Vagina (tissue), 2 donors: ENCODE measurements around the gene COL5A1.

Source experiments
- CTCF ChIP-seq, 3 experiments: fragments of 450-650 bp in 2 of 3; fragments of 200-600 bp in 1 of 3; sonication (generic) in 1 of 3; IDR thresholded peaks; one replicate each; pipeline ENCODE4 v1.5.1; 2017 to 2019; ENCODE audit warnings: antibody characterized with exemption in 3 of 3, mild to moderate bottlenecking in 2 of 3, moderate library complexity in 2 of 3
- POLR2A ChIP-seq, 2 donors: fragments of 450-650 bp; IDR thresholded peaks; one replicate each; pipeline ENCODE4 v1.6.1; 2017; ENCODE audit warnings: antibody characterized with exemption in 2 of 2, mild to moderate bottlenecking in 2 of 2, moderate library complexity in 2 of 2

GRCh38 chr9:134778841-134779411, 137.3 kb downstream of the COL5A1 start:
- peak in 2 of 3 experiments; percentile 24 to 31 for TF ChIP-seq CTCF (IDR thresholded peaks at IDR 0.05)
- TF ChIP-seq POLR2A (IDR thresholded peaks at IDR 0.05): no peak
